Fibroblast of skin of left quadriceps (primary cell): Measurements from ENCODE around the gene ANP32D.
"Not testable (repeated sequence)": the region's sequence is repeated elsewhere in the genome, so short reads cannot be mapped to it uniquely, and the experiment has no call there.

Source experiments
- DNase-seq, 2 experiments: peaks; one replicate each; pipeline ENCODE4 v3.0.0-alpha.2; 2013; ENCODE audit warnings: low read depth in 2 of 2

ANP32D gene

DNA sequence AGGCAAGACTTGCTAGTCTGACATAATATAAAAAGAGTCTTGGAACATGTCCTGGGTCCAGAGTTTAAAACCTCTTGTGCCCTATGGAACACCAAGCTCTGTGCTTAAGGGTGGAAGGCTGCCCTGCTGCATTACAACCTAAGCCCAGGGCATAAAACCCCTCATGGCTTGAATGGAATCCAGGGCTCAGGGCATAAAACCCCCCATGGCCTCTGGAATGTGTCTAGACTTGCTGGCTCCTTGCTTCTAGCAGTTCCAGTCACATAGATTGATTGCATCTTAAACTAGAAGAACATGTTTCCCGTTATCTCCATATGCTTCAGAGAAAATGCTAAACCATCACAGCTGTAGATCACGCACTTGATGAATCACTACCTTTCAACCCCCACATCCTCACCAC, 34.5 kb downstream of the ANP32D start:
- DNase-seq = not testable (repeated sequence)

DNA sequence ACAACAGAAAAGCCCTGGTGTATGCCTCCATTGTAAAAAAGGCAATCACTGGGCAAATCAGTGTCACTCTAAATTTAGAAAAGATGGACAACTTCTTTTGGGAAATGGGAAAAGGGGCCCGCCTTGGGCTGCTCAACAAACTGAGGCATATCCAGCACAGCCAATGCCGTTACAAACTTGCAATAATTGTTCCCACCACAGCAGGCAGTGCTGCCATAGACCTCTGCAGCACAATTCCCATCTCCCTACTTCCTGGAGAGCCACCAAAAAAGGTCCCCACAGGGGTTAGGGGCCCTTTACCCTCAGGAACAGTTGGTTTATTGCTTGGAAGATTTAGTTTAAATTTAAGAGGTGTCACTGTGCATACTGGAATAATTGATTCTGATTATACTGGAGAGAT, 36.6 kb downstream of the ANP32D start:
- DNase-seq = no peak

GRCh38 chr12:48510111-48510510, 37.8 kb downstream of the ANP32D start:
- no peak for DNase-seq

DNA sequence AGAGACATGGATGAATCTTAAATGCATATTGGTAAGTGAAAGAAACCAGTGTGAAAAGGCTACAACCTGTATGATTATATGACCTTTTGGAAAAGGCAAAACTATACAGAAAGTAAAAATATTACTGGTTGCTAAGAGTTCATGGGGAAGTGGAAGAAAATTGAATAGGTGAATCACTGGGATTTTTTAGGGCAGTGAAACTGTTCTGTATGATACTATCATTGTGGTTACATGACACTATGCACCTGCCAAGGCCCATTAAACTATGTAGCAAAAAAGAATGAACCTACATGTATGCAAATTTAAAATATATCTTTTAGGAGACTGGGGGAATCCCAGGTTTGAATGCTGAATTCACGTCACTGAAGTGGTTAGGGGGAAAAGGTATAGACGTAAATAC, 40.5 kb downstream of the ANP32D start:
- no peak for DNase-seq

- DNase-seq = no peak
These were observed 42.4 kb downstream of the ANP32D start for GRCh38 chr12:48514728-48515127.

DNA sequence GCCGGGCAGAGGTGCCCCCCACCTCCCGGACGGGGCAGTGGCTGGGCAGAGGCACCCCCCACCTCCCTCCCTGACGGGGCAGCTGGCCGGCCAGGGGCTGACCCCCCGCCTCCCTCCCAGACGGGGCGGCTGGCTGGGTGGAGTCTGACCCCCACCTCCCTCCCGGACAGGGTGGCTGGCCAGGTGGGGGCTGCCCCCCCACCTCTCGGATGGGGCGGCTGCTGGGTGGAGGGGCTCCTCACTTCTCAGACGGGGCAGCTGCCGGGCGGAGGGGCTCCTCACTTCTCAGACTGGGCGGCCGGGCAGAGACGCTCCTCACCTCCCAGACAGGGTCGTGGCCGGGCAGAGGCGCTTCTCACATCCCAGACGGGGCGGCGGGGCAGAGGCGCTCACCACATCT, 48.0 kb downstream of the ANP32D start:
- not testable (repeated sequence) for DNase-seq
